HG02798 (cell line): Measurements from ENCODE around the gene ATP2C2.

Source experiments
- ATAC-seq: cut with Tn5 transposase; IDR thresholded peaks from one replicate; pipeline ENCODE4 v1.9.1; 2021; ENCODE audit warnings: mild to moderate bottlenecking; ENCODE audit not compliant: unreplicated experiment, poor library complexity

Gene ATP2C2

DNA sequence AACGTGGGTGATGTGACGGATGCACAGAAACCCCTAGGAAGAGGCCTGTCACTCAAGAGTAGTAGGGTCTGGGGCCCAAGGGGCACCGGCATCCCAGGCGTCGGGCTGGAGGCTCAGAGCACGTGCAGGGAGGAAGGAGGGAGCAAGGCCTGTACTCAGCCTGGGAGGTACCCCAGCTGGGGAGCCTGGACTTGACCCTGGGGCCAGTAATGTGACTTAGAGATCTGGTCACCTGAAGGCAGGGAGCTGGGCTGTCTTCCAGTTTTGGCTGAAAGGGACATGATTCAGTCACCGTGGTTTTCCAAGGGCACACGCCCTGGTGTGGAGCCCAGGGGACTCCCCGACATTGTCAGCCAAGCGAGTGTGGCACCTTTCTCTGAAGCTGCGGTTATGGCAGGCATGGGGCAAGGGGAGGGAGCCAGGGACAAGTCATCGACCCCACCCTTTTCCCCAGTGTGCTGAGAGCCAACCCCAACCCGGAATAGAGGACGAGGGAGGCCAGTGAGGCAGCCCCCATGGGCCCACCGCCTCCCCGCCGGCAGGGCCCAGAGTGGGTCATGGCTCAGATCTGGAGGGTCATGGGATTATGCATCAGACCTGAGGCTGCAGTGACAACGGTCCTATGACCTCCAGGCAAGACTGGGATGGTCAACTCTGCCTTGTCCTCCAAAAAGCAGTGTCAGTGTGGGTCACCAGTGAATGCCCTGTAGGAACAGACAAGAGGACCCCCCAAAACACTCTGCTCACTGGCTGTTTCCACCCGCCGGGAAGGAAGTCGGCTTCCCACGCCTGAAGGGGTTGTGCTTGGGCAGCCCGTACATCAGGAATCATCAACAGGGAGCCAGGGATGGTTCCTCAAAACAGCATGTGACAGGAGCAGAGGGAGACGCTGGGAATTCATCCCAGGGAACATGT, 94.2 kb downstream of the ATP2C2 start:
- no peak for ATAC-seq

DNA sequence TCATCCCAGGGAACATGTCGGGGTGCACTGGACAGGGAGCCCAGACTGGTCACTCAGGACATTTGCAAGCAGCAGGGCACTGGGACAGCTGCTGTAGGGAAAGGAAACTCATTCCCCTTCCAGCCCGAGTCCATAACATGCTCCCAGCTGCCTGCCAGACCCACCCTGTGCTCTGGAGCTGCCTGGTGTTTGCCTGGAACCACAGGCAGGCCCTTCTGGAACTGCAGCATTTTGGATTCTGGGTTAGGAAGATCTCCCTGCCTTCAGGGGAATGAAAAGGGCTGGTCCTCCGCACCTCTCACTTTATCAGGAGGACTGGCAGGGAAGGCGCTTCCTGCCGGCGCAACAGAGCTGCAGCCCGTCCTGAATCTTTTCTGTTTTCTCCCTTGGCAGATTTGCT, 94.9 kb downstream of the ATP2C2 start:
- ATAC-seq, result no peak

DNA sequence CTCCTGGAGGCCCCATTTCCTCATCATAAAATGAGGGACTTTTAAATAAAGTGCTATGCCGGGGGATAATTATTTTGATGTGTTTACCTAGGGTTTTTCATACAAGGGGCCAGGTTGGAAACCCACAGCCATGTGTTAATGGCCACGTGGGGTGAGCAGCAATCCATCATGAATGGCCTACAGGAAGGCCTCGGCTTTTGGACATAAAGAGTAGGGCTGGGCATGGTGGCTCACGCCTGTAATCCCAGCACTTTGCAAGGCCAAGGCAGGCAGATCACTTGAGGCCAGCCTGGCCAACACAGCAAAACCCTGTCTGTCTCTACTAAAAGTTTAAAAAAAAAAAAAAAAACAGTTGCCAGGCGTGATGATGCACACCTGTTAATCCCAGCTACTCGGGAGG, 95.8 kb downstream of the ATP2C2 start:
- ATAC-seq, result no peak

DNA sequence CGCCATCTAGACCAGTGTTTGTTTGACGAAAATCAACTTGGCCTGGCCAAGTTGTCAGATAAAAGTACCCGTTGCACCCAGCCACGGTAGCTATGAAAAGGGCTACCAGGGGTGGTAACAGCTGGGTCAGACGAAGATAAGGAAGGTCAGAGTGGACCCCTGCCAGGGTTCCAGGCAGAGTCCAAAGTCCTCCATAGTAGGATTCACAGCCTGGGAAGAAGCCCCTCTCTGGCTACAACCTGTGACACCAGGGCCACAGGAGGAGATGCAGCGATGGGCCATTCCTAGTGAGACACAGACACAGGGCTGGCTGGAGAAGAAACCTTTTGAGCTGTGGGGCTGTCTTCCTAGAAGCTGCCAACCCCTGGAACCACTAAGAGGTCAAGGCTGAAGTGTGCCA, 96.8 kb downstream of the ATP2C2 start:
- no peak for ATAC-seq

DNA sequence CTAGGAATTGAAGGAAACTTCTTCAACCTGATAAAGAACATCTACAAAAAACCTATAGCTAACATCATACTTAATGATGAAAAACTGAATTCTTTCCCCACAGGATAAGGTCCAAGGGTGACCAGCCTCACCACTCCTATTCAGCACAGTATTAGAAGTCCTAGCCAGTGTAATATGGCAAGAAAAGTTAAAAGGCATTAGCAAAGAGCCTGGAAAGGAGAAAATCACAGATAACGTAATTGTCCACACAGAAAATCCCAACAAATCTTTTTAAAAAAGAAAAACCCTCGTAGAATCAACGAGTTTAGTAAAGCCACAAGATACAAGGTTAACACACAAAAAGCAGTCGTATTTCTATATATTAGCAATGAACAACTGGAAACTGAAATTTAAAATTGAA, 98.4 kb downstream of the ATP2C2 start:
- ATAC-seq, result no peak

DNA sequence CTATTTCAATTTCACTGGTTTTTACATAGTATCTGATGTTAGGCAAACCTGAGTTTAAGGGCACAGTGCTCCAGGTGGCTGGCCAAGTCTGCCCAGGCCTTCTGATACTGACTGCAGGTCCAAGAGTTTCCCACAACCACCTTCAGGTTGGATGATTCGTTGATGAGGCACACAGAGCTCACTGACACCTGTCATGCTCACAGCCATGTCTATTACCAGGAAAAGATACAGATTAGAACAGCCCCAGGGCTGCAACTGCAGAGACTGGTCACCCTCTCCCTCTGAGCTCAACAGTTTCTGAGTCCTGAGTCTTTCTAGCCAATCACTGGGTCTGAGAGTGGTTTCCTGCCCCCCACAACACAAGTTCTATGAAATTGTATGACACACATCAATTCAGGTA, 98.9 kb downstream of the ATP2C2 start:
- no peak for ATAC-seq

DNA sequence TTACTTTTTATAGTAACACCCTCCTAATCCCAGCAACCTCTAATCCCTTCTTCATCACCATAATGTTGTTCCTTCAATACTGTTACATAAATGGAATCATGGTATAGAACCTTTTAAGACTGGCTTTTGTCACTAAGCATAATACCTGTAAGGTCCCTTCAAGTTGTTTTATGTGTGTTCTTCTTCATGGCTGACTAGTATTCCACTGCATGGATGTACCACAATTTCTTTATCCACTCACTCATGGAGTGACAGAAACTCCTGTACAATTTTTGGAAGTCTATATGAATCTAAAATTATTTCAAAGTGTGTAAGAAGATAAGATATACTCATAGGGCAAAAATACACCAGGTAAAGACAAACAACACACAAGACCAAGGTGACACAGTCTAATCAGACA, 99.4 kb downstream of the ATP2C2 start:
- ATAC-seq, result no peak

DNA sequence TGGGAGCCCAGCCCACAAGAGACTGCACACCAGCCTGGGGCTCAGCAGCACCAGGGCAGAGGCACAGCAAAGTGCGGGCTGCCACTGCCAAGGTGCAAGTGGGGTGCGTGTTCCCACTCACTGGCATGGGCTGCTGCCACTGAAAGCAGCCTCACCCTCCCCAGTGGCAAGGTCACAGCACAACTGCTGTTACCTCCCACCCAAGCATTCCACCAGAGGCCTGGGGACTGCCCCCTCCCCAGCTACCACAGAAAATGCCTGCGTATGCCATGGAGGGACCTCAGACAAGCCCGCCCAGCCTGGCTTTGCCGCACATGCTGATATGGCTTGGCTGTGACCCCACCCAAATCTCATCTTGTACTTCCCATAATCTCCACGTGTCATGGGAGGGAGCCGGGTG, 103.0 kb downstream of the ATP2C2 start:
- ATAC-seq, result no peak

DNA sequence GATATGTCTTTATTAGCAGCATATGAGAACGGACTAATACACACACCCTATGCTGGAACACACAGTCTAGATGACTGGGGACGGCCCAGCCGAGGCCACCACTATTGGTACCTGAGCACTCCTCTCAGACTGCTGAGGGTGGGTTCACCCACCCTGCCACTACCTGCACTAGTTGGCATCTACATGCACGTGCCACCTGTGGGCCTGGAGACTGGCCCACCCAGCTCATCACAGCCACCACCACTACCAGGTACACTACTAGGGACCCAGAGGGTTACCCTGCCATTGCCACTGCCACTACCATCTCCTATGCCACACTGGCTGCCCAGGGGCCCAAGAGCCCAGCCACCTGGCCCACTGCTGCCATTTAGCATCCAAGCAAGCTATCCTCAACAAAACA, 103.6 kb downstream of the ATP2C2 start:
- ATAC-seq, result no peak

DNA sequence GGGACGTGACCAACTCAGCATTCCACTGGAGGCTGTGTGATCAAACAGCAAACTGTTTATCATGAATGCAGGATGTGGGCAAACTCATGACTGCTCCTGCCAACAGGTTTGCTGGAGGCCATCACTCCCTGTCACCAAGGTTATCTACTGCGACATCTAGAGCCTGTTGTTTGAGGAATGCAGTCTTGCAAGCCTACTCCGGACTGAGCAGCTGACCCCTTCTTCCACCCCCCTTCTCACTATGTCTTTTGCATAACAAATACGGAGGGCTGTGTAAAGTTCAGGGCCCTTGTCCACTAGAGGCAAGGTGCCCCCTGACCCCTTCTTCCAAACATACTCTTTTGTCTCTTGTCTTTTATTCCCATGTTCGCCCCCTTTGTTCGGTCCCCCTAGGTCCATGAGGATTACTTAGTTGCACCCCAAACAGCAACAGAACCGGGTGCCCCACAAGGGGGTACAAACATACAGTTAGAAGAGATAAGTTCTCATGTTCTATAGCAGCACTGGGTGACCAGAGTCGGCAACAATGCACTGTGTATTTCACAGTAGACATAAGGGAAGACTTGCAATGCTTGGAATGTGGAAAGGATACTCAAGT, 107.4 kb downstream of the ATP2C2 start:
- ATAC-seq, result no peak

DNA sequence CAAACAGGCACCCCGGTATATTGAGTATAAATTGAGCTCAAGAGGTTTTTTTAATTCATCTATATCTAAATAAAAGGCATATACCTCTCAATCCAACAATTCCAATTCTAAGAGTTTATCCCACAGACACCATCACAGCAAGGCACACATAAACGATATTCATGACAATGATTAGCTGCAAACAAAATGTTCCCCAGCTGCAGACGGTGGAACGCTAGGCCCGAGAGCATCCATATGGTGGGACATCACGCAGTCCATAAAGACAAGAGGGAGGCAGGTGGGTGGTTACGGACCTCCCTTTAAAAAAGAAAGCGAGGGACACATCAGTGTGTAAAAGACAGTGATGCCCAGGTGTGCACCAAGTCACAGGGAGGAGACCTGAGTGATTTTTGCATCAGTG, 108.1 kb downstream of the ATP2C2 start:
- ATAC-seq, result no peak

DNA sequence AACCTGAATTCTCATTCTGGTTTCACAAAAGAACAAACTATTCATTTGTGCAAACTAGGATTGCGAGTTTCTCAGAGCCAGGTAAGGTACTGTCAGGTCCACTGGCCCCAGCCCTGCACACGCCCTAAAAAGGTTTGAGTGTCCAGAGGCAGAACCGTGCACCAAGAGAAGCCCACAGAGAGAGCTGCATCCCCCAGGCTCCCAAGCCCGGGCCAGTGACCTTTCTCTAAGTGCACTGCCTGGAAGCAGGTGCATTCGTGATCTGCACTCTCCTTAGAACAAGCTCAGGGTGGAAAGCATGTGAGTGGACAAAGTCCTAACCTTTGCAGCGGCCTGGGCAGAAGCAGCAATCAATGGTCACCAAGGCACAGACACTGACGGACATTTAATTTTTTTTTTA, 109.3 kb downstream of the ATP2C2 start:
- no peak for ATAC-seq

DNA sequence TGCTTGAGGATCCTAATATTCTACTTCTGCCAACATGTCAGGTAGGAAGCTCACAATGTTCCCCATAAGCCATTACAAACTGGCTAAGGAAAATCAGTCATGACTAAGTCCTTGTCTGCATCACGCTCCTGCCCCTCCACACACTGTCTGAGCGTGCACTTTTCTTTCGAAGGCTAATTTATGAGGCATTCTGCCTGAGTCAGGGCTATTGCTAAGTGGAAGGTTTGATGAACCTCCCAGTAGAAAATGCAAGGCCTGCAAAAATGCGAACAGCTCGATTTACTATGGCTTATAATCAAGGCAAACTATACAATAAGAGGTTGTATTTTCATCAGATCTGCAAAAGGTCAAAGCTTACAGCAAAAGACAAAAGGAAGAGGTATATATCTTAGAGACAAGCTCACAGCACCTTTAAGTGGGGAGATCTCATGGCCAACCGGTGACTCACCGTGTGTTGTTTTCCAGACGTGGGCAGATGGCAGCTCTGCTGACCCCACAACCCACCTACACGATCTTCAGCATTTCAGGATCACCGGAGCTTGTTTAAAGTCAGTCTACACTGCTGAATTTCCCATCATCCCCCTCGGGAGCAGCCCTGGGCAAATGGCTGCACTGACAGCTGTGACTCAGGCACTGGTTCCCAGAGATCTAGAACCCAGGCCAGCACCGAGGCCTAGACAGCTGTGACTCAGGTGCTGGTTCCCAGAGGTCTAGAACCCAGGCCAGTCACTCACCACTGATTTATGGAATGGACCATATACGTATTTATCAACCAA, 110.0 kb downstream of the ATP2C2 start:
- no peak for ATAC-seq

DNA sequence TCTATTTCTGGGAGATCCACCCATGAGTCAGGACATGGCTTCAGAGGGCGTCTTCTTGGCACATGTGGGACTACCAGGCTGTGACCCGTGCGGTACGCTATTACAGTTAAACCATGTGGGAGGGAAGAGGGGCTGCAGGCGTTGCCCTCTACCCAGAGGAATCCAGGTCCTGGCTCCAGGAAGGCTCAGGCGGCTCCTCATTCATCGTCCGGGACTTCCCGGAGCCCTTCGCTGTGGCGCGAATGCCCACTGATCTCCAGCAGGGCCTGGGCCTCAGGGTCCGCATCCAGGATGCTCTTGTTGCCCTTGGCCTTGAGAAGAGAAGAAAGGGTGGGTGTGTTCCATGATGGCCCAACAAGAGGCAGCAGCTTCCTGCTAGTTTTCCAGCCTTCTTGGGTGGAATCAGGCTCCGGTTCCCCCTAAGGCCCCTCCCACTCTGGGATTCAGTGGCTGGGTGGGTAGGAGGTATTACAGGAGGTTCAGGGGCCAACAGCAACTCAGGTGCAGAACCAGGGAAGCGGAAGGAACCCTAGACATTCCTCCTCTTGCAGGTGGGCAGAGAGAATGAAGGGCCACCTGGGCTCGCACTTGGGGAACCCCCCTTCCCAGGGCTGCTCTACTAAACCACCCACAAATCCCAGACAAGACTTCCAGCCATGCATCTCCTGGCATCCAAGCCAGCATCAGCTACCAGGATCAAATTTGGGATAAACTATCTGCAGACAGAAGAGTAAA, 111.5 kb downstream of the ATP2C2 start:
- no peak for ATAC-seq

DNA sequence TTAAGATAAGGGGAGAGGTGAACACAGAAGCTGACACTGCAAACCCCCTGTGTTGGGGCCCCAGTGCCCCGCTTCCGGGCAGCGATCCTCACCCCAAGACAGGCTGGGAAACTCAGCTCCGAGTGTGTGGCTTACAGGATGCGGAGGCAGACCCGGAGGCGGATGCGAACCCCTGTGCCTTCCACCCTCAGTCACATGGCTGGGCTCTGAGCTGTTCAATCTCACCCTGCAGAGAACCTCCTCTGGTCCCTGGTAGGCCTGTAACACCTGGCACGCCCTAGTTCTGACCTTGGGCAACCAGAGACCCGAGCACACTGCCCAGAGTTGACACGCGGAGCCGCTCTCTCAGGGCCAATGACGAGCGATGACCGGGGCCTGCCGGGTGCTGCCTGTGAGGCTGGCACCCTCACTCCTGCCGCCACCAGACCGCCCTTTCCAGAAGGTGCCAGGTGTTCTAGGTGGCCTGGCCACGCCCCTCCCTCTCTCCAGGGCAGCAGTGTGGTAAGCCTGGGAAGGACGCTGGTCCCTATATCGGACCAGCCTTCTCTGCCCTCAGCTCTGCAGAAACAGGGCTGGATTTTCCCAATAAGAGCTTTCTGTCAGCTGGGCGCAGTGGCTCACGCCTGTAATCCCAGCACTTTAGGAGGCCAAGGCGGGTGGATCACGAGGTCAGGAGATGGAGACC, 112.9 kb downstream of the ATP2C2 start:
- ATAC-seq, result no peak

DNA sequence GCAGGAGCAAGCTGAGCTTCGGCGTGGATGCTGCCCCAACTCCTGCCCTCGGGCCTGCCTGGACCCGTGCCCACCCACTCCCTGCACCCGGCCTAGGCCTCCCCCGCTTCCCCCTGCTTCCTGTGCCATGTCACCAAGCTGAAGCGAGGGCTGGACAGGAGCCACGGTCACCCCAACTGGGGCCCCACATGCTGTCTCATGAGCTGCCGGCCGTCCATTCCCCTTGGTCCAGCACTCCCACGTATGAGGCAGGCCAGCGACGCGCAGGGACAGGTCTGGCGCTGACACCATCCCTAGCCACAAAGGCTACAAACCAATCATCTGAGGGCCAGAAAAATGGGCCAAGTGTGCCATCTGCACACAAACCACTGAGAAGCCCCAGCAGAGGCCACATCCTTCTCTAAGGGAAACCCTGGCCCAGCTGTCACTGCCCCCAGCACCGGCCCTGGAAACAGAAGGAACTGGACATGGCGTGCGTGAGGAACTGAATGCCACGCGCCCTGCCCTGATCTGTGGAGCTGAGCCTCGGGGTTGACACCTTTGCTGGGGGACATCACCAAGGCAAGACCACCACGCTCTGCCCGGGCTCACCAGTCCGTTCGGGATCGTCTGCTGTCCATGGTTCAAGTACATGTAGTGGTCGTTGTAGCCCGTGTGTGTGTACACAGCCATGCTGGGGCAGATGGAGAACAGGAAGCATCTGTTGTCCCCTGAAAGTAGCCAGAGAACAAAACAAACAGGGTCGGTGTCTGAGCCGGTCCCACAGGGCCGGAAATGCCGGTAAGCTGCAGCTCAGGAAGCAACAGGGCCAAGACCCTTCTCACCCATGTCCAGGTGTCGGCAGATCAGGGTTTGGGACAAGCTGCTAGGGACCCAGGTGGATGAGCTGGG, 113.9 kb downstream of the ATP2C2 start:
- ATAC-seq, result no peak

DNA sequence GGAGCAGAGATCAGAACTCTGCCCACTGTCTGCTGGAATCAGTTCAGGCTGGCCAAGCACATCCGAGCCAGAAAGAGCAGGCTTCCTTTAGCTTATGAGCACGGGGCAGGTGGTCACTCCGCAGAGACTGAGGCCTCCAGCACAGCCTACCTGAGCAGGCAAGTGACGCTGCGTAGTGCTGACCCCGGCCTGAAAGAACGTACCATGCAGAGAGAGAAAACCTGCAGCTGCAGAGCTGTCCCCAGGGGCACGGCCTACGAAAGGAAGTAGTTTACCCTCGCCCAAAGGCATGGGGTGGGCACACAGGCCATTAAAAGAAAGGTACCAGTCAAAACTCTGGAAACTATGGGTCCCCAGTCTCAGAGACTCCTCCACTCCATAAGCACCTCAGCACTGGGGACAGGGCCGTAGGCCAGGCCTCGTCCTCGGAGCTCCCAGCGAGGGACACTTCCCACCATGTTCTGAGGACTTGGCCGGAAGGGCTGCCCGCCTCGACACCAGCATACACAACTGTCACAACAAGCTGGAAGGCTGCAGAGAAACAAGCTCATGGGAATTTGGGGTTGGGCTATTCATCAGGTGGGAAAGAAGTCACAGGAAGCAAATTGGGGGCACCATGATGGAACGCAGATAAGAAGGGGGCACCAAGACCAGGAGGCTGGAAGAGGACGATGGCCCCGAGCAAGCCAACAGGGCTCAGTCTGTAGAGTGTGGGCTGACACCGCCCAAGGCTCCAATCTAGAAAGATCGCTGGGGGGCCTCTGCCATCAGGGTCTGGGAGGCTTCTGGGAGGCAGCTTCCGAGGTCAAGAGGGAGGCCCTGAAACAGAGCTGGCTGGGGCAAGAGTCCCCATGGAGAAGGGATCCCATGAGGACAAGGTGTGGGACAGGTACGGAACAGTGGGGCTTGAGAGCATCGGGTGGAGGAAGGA, 114.9 kb downstream of the ATP2C2 start:
- no peak for ATAC-seq
